Stimulated activated CD8-positive, alpha-beta memory T cell treated with anti-CD3 and anti-CD28 coated beads, Interleukin-4, amount 100 ng/mL, for 1 hour (primary cell): ENCODE results near the gene BATF2.
"Not testable (repeated sequence)": the region's sequence is repeated elsewhere in the genome, so short reads cannot be mapped to it uniquely, and the experiment has no call there.

ENCODE experiments used
- DNase-seq, 2 donors: peaks; one replicate each; pipeline ENCODE4 v3.0.0-alpha.2; 2020; ENCODE audit warnings: low read depth in 2 of 2, low spot score in 1 of 2

Gene BATF2

DNA sequence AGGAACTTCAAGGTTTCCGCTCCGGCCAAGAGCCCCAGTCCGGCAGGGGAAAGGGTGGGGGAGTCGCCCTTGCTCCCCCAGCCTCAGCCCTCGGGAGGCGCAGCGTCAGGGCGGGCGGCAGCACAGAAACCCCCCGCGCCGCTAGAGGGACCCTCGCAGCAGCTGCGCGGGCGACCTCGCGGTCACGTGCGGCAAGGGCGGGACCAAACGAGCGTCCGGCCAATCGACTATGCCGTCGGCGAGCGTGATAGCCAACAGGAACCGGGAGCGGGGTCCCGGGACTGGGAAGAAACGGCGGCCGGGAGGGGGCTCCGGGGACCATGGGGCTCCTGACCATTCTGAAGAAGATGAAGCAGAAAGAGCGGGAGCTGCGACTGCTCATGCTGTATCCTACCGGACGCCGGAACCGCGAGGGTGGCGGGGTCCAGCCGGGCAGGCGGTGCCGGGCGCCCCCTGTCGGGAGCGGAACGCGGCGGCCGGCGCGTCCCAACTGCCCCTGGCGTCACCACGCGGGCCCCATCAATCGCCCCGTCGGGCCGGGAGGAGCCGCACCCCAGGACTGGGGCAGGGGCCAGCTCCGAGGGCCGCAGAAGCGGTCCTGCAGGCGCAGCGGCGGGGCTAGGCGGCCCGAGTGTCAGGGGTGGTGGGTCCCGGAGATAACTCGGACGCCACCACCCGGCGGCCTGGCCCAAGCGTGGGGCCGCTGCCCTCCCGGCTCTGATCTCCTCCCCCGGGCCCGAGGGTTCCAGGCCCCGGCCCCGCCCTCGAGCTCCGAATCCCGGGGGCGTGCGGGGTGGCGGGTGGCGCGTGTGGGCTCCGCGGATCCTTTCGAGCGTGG, 17.3 kb upstream of the BATF2 start, which contains the start of gene ARL2:
ARL2 (plus strand) TSS at position 273 of the 838 bp plus-strand sequence; CDS start at position 321, 48 bp downstream.
- peak; percentile 69 to 75 for DNase-seq

DNA sequence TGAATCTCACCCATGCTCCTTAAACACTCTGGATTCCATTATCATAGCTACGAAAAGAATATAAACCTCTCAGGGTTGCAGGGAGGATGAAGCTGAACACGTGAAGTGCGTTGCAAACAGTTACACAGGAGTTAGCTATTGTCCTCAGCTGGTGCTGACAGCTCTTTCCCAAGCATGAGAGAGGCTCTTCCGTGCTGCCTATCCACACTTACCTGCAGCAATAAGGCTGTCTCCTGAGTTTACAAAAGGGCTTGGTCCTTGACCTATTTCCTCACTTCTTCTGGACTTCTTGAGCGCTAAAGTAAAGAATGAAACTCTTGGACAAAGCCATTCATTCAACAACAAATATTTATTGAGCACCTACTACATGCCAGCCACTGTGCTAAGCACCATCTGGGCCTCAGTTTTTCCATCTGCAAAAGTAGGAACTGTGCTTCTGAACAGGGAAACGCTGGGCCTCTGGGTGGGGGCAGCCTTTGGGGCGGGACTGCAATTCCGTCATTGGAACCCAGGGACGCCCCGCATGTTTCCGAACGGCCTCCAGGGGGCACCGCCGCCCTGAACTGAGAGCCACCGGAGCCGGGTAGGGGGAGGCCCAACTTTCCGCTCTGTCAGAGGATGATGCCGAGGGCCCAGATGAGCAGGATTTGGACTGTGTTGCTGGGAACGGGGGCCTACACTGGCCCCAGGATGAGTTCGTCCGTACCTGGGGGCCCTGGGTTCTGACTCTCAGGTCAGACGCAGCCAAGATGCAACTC, 16.5 kb upstream of the BATF2 start:
- peak; percentile 73 to 84 for DNase-seq

GRCh38 chr11:65008873-65009272, 12.1 kb upstream of the BATF2 start:
- no peak for DNase-seq

DNA sequence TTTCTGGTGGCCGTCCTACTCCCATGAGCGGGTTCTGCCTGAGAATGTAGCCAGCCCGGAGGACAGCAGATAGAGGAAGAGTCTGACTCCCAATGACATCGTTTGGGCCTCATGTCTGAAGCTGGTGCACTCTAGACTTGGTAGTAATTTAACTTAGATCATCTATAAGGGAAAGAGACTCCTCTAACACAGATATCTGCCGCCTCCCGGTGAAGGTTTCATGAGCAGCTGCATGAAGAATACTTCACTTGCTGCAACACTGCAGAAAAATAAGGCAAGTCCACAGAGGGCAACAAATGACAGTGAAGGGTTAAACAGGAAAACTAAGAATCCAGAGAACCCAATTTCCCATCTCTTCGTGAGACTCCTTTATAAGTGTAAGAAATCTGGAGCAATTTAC, 11.2 kb upstream of the BATF2 start:
- no peak for DNase-seq

- DNase-seq: not testable (repeated sequence)
These were observed 7.2 kb upstream of the BATF2 start for GRCh38 chr11:65003968-65004367.

GRCh38 chr11:65003282-65003681, 6.5 kb upstream of the BATF2 start:
- no peak for DNase-seq

DNA sequence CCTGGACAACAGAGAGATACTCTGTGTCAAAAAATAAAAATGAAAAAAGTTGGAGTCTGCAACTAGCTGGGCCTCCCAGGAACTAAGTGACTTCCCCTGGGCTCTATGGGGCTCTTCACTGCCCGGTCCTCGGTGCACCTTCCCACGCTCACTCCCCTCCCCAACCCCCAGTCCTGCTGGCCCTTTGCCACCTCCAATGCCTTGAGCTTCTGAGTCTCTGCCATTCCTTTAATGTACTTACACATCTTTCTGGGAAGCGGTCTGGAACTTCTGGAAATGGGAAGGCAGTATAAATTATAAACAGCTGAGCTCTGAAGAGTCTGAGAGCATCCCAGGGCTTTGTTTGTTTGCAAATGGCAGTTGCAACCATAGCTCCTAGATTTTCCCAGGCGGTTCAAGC, 5.9 kb upstream of the BATF2 start:
- no peak for DNase-seq

- DNase-seq: no peak
These were observed 2.7 kb upstream of the BATF2 start for GRCh38 chr11:64999478-64999877.

- DNase-seq: no peak
These were observed 2.1 kb upstream of the BATF2 start for GRCh38 chr11:64998690-64999431.

- no peak for DNase-seq
These were observed 1.4 kb upstream of the BATF2 start for GRCh38 chr11:64998141-64998540.

DNA sequence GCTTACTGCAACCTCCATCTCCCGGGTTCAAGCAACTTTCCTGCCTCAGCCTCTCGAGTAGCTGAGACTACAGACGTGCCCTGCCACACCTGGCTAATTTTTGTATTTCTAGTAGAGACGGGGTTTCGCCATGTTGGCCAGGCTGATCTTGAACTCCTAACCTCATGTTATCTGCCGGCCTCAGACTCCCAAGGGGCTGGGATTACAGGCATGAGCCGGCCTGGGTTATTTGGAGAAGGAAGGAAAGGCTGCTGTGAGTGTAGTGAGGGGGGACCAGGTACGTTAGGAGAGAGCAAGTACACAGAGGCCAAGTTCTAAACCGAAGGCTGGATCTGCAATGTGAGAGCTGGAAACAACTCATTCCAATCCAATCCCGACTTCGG, 453 bp downstream of the BATF2 start:
- DNase-seq: no peak

DNA sequence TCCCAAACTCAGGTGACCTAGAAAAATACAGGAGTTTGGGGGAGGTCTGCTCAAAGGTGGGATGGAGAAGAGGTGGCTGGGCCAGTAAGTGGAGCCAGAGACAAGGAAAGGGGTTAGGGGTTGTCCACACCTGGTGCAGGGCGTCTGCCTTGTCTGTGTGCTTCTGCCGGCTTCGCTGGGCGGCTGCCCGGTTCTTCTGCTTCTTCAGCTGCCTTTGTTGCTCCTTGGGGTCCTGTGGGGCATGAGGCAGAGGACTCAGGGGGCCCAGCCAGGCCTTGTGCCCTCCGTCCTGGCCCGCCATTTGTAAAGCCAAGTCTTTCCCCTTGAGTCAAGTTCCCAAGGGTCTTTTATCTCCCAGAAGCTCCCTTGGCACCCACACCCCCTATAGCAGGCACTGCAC, 2.5 kb downstream of the BATF2 start:
- DNase-seq: no peak

- DNase-seq: no peak
These were observed 6.4 kb downstream of the BATF2 start for GRCh38 chr11:64990222-64990923.

- no peak for DNase-seq
These were observed 7.4 kb downstream of the BATF2 start for GRCh38 chr11:64989416-64989815.

DNA sequence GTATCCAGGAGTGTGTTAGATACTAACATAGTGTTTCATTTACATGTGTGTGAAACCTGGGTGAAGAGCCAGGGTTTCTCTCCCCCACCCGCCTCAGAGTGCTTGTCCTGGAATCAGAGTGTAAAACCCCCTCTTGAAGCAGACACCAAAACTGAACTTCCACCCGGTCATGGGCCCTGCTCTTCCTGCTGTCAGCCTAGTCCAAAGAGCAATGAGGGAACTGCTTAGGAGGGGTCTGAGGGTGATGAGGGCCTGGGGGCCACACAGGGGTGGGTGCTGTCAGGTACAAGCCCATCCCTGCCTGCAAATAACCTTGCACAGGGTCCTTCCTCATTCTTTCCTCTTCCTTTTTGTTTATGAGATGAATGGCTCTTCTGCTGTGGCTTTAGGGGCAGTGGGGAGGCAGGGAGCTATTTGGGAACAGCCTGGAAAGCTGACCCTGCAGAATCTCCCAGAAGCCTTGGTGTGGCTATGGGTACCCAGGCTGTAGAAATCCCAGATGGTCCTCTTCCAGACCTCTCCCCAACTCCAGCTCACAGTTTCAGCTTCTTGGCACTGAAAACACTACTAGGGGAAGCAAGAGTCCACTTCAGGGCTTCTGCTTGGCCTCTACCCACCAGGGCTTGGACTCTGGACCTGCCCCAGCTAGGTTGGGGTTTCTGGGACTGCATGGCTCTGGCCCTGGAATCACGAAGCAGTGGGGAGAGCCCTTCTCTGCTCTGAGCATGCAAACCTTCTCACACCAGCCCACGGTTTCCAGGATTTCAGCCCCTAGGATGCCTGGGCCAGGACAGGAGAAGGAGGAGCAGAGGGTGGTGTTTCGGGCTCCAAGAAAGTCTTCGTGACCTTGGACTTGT, 8.5 kb downstream of the BATF2 start:
- no peak for DNase-seq

DNA sequence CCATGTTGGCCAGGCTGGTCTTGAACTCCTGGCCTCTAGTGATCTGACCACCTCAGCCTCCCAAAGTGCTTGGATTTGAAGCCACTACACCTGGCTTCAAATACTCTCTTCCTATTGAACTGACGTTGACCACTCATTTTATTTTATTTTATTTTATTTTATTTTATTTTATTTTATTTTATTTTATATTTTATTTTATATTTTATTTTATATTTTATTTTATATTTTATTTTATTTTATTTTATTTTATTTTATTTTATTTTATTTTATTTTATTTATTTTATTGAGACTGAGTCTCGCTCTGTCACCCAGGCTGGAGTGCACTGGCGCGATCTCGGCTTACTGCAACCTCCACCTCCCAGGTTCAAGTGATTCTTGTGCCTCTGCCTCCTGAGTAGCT, 13.4 kb downstream of the BATF2 start:
- not testable (repeated sequence) for DNase-seq

DNA sequence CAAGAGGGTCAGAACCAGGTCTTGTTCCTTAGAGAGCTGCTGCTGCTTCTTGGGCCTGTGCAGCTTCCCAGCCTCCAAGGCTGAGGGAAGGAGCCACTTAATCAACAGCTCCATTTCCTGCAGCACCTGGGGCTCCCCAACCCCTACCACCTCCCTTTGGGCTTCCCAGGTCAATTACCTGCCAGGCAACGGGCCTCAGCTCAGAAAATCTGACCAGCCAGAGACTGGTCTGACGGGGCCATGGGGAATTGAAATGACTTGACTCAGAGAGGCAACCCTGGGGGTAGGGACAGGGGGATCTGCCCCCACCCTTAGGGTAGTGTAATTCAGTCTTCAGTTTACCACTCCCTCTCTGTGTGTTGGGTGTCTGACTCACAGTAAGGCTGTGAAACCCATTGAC, 20.1 kb downstream of the BATF2 start:
- DNase-seq: no peak

DNA sequence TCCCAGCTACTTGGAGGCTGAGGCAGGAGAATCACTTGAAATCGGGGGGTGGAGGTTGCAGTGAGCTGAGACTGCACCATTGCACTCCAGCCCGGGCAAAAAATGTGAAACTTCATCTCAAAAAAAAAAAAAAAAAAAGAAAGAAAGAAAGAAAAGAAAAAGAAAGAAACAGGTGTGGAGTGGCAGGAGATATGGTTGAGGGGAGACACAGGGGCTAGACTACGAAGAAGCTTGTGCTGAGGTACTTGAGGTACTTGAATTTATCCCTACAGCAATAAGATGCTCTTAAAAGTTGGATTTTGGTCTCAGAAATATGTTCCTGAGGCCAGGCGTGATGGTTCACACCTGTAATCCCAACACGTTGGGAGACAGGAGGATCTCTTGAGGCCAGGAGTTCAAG, 22.6 kb downstream of the BATF2 start:
- no peak for DNase-seq

DNA sequence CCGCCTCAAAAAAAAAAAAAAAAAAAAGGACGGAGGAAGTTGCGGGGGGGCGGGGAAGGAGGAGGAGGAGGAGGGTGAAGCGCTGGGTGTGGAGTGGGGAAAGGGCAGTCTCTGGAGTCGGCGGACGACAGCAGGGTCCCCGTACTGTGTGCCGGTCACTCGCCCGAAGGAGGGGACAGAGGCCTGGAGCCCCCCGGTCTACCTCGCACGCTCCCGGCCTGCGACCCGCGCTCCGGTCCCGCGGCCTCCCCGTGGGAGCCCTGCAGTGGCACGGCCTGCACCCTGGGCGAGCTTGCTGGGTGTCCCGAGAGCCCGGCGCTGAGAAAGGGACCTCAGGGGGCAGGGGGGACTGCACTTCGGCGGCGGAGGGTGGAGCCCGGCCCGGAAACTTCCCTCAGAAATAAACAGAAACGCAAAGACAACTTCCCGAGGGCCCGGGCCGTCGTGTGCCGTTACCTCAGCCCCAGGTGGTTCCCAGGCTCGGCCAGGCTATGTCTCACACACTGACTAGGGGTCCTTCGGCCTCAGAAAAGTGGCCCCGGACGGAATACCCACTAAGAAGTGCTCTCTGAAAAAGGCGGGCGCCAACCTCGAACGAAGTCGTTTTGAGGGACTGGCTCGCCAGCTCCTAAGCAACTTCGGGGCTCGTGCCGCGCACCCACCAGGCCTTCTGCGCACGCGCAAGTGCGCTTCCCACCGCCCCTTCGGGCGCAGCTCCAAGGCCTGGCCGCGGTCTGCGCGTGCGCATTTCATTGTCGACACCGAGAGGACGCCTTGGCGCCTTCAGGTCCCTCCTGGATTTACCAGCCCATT, 25.1 kb downstream of the BATF2 start, which contains the start of gene MAJIN:
MAJIN (minus strand) TSS at position 688 of the 813 bp plus-strand sequence. CDS start 12,703 bp downstream, outside the sequence.
- DNase-seq: peak; percentile 50 to 82
